Measurements from ENCODE around the gene TOLLIP. TPM values are rescaled to one million over a fixed set of nuclear protein-coding genes. Genes with fewer than 3 reads are reported as not detected.
"Not testable (repeated sequence)": the region's sequence is repeated elsewhere in the genome, so short reads cannot be mapped to it uniquely, and the experiment has no call there.

TOLLIP gene
- total RNA-seq, 1 donor from 2014 or later, result 67.5 TPM

DNA sequence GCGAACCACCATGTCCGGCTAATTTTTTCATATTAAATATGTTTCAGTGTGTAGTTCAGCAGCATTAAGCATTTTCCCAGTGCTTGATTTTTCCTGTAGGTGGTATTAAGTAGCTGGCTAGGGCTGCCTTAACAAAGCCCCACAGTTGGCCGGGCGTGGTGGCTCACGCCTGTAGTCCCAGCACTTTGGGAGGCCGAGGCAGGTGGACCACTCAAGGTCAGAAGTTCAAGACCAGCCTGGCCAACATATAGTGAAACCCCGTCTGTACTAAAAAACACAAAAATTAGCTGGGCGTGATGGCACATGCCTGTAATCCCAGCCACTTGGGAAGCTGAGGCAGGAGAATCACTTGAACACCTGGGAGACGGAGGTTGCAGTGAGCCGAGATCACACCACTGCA lies 33.5 kb upstream of the TOLLIP start:
- H3K27ac Mint-ChIP-seq (ENCODE audit: unreplicated experiment), result no peak overlapping the region
- H3K4me3 Mint-ChIP-seq (ENCODE audit: unreplicated experiment), result no peak overlapping the region
- peaks cover 10% of the 10 kb centered on the region for H3K27me3 Mint-ChIP-seq (ENCODE audit: unreplicated experiment)
- peaks cover 4% of the 10 kb centered on the region for H3K9me3 Mint-ChIP-seq (ENCODE audit: unreplicated experiment)
- no peaks in the 10 kb centered on the region for H3K4me1 Mint-ChIP-seq (ENCODE audit: low read depth, unreplicated experiment)
- peaks cover 5% of the 10 kb centered on the region for H3K36me3 Mint-ChIP-seq (ENCODE audit: unreplicated experiment)
- TF ChIP-seq CTCF (IDR thresholded peaks at IDR 0.05; ENCODE audit: partially characterized antibody, unreplicated experiment), result no peak
- no peak for DNase-seq

GRCh38 chr11:1341928-1342524 lies 32.6 kb upstream of the TOLLIP start:
- no peak for TF ChIP-seq CTCF (IDR thresholded peaks at IDR 0.05; ENCODE audit: partially characterized antibody, unreplicated experiment)
- H3K27ac Mint-ChIP-seq (ENCODE audit: unreplicated experiment), result no peak overlapping the region
- no peak for DNase-seq

DNA sequence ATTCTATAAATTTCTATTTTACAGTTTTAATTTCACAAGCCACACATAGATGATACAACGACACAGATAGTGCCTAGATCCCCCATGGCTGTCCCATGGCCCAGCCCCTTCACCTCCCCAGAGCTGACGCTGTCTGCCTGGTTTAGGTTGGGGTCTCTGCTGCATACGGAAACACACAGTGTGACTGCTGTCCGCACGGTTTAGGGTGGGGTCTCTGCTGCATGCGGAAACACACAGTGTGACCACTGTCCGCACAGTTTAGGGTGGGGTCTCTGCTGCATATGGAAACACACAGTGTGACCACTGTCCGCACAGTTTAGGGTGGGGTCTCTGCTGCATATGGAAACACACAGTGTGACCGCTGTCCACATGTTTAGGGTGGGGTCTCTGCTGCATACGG lies 31.8 kb upstream of the TOLLIP start:
- not testable (repeated sequence) for H3K4me3 Mint-ChIP-seq (ENCODE audit: unreplicated experiment); H3K4me1 Mint-ChIP-seq (ENCODE audit: low read depth, unreplicated experiment); H3K36me3 Mint-ChIP-seq (ENCODE audit: unreplicated experiment); H3K27ac Mint-ChIP-seq (ENCODE audit: unreplicated experiment); H3K9me3 Mint-ChIP-seq (ENCODE audit: unreplicated experiment); DNase-seq
- peaks cover 11% of the 10 kb centered on the region for H3K27me3 Mint-ChIP-seq (ENCODE audit: unreplicated experiment)

More at GRCh38 chr11:1341928-1342524, 32.6 kb upstream of the TOLLIP start:
- Mint-ChIP-seq H3K4me1 (ENCODE audit: low read depth, unreplicated experiment) (peaks cover 2% of the 10 kb centered on the region), H3K4me3 (ENCODE audit: unreplicated experiment) (no peak overlapping the region), H3K36me3 (ENCODE audit: unreplicated experiment) (peaks cover 9% of the 10 kb centered on the region), H3K27me3 (ENCODE audit: unreplicated experiment) (peaks cover 11% of the 10 kb centered on the region), H3K9me3 (ENCODE audit: unreplicated experiment) (peaks cover 7% of the 10 kb centered on the region)

DNA sequence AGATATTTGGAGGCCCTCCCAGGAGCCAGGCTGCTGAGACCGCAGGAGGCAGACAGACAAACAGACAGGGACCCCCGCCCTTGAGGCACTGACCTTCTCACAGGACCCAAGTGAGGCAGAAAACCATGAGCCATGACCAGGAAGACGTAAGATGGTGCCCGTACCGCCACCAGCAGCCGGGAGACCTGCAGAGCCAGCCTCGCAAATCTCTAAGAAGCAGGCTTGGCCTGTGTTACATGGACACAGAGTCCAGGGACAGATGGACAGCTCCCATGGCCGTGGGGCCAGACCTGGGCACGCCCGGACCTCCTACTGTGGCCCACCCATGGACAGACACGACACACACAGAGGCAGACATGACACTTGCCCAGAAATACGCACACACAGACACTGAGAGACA lies 30.7 kb upstream of the TOLLIP start:
- Mint-ChIP-seq H3K4me1 (ENCODE audit: low read depth, unreplicated experiment) (peaks cover 2% of the 10 kb centered on the region), H3K27ac (ENCODE audit: unreplicated experiment) (no peak overlapping the region), H3K27me3 (ENCODE audit: unreplicated experiment) (peaks cover 12% of the 10 kb centered on the region), H3K36me3 (ENCODE audit: unreplicated experiment) (peaks cover 10% of the 10 kb centered on the region), H3K9me3 (ENCODE audit: unreplicated experiment) (peaks cover 5% of the 10 kb centered on the region), H3K4me3 (ENCODE audit: unreplicated experiment) (no peak overlapping the region)
- TF ChIP-seq CTCF (IDR thresholded peaks at IDR 0.05; ENCODE audit: partially characterized antibody, unreplicated experiment), result no peak
- no peak for DNase-seq

- Mint-ChIP-seq H3K27ac (ENCODE audit: unreplicated experiment) (no peak overlapping the region), H3K9me3 (ENCODE audit: unreplicated experiment) (peaks cover 5% of the 10 kb centered on the region), H3K4me1 (ENCODE audit: low read depth, unreplicated experiment) (peaks cover 2% of the 10 kb centered on the region), H3K4me3 (ENCODE audit: unreplicated experiment) (no peak overlapping the region), H3K27me3 (ENCODE audit: unreplicated experiment) (peaks cover 12% of the 10 kb centered on the region), H3K36me3 (ENCODE audit: unreplicated experiment) (peaks cover 17% of the 10 kb centered on the region)
- DNase-seq, result no peak
- TF ChIP-seq CTCF (IDR thresholded peaks at IDR 0.05; ENCODE audit: partially characterized antibody, unreplicated experiment), result no peak
Observed at GRCh38 chr11:1339066-1339675, 29.7 kb upstream of the TOLLIP start.
